HG03442 (cell line): ENCODE data around the gene STARD5.

Experiments used
- ATAC-seq: cut with Tn5 transposase; IDR thresholded peaks from one replicate; pipeline ENCODE4 v1.9.1; 2021; ENCODE audit warnings: mild to moderate bottlenecking, moderate library complexity; ENCODE audit not compliant: unreplicated experiment

The STARD5 gene

DNA sequence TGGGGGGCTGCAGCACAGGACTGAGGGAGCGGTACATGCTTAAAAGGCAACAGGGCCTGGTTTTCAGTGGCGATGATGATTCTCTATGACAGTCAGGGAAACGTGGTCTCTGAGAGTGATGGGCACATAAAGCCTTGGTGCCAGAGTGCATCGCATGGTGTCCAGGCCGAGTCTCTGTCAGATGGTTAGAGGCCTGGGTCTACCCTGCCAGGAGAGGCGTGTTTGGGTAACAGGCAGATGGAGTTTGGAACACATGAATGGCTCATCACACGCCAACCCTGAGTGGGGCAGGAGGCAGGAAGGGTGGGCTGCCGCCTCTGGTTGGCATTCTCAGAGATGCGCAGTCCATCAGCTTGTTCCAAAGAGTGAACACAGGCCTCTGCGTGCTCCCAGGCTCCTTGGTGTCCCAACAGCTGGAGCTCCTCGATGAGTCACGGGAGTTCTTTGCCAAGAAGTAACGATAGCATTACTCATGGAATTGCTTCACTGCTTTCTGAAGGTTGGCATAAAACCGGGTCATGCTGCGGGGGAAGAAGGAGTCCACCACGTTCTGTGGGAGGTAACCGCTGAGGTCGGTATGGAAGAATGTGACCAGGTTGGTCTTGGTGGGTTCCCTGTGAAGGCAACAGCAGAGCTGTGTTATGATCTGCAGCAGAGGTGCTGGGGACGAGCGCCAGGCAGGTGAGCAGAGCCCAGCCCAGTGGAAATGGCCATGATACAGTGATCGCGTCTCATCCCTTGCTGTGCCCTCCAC lies 11.0 kb downstream of the STARD5 start:
- no peak for ATAC-seq

- peak; percentile 58 for ATAC-seq
These were observed 12.0 kb downstream of the STARD5 start for GRCh38 chr15:81311752-81312464.

DNA sequence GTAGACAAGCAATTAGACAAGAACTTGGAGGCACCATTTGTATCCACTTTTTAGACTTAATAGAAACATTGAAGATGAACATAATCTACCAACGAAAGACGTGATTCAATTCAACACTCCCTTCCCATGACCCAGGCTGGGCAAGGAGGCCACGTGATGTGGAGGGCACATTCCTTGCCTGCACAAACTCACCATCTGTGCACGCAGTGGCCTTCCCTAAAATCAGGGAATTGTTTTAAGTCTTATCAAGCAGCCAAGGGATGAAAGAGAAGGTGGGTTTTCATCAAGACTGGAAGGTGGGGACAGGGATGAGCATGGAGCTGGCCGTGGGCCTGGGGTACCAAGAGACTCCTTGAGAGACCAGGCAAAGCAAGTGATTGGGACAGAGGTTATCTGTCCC lies 13.5 kb downstream of the STARD5 start:
- ATAC-seq: no peak

DNA sequence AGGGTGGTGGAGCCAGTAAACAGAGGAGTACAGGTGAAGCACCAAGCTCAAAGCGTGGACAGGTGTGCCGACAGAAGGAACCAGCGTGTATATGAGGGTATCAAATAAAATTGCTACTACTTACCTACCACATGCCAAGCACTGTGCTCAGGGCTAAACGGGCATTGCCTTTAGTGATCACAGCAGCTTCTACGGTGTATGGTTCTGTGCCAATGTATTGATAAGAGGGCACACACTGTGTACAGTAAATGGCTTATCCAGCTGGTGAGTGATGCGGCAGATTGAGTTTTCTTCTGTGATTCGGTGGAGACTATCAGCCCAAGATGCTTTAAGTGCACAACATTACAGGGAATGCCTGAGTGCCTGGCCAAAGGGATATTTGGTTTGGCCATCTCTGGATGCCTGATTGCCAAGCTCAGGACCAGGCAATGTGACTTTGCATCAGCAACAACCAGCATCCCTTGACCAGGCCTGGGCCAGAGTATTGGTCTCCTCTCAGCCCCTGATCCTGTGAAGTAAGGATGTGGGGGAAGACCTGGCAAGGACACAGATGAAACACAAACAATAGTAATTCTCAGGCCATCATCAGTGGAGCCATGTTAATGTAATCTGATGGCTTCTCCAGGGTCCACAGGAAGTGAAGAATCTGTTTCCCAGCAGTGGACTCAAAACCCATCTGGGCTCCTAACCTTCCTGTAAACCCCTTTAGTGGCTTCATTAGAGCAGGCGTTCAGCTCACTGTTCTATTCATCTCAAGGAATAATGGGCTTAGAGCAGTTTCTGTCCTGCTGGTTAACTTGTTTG lies 14.1 kb downstream of the STARD5 start:
- ATAC-seq: no peak

DNA sequence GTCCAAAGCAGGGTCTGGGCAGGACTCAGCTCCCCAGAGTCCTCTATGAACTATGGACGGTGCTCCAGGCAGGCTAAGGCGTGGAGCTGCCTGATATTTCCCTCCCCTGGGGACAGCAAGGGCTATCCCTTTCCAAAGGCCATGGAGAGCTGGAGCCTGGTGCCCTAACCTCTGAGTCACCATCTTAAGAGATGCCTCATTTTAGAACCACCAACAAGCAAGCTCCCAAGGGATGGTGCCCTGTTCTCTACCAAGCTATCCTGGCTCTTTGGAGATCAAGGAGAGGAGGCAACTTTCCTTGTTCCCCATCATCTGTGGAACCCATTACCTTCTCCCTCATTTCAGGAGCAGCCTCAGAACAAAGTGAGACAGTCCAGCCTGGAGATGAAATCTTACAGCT lies 15.7 kb downstream of the STARD5 start:
- no peak for ATAC-seq

DNA sequence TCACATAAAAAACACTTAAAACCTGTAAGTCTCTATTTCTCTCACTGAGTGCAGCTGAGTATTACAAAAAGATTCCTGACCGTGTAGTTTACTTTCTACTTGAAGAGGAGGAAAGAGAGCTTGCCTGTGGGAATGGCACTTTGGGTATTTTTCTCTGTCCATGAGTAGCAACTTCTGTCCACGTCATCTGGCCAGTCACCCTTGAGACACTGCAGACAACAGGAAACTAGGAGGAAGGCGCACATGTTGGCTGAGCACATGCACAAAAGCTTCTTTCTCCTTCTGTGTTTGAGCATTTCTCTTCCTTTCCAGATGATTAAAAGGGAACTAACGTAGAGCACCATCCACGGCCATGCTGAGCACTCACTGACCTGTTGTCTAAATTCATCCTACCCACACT lies 19.7 kb downstream of the STARD5 start:
- no peak for ATAC-seq

DNA sequence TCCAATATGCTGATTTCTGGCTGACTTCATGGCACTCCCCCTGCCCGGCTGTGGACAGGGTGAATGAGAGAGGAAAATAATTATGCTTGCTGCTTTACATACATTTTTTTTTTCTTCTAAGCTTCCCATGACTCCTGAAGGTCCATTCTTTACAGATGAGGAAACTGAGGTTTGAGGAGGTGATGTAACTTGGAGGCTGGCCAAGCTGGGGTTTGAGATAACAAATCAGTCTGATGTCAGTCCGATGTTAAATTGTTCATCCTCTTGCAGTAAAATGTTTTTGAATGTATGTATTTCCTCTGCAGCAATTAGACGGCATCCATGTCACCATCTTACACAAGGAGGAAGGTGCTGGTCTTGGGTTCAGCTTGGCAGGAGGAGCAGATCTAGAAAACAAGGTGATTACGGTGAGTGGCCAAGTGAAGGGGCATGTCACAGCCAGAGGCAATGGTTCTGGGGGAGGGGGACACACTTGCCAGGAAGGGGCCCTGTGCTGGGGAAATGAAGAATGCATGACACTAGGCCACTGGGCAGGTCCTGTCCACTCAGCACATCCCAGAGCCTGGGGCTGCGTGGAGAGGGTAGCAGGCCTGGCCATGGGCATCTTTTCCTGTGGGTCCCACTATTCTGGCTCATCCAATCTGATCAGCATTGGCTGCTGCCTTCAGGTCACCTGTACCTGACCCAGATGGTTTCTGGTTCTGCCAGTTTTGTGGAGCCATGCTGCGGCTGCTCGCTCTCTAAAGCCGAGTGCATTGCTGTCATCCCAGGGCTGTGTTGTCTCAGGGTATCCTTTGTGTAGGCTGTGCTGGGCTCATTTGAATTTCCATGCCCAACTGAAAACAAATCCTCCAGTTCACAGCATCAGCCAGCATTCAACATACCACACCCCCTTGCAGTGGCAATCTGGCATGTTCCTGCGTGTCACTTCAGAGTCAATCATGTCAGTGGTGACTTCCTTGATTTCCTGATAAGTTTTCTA lies 20.4 kb downstream of the STARD5 start:
- no peak for ATAC-seq

DNA sequence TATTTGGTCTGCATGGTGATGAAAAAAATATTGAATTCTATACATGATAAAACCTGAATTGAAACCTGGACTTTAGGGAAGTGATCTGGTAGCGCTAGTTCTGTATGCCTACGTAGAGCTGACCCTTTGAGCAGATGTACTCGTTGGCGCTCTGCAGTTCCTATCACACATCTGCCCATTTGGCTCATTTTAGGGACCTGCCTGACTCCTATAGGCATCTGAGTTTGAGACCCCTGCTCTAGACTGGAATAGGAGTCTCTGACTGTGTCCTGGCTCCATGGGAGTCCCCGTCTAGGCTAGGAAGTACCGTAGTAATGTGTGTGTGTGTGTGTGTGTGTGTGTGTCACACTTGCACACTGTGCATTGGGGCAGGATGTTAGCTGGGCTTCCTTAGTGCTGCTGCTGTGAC lies 21.2 kb downstream of the STARD5 start:
- no peak for ATAC-seq

DNA sequence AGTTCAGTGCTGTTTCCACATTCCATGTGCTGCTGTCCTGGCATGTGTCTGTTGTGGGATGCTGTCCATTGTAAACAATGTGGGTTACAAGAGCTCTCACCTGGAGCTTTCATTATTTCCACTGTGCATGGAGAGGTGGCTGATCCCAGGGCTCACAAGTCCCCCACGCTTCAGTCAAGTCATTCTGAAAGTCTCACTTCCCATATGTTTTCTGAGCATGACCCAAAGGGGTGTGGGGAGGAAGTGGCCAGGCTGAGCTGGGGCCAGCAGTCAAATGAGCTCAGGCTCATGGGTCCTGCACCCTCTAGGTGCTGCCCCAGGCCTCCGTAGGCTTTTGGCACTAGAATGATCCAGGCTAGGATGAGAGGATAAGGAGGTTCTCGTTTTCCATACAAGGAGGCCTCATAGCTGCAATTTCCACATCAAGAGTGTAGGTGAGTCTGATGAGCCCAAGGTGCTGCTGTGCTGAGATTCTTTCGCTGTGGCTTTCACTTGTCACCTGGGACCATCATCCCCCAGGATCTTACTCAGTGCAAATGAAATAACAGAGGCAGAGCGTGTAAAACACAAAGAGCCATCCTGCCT lies 22.0 kb downstream of the STARD5 start:
- peak; percentile 82 for ATAC-seq

DNA sequence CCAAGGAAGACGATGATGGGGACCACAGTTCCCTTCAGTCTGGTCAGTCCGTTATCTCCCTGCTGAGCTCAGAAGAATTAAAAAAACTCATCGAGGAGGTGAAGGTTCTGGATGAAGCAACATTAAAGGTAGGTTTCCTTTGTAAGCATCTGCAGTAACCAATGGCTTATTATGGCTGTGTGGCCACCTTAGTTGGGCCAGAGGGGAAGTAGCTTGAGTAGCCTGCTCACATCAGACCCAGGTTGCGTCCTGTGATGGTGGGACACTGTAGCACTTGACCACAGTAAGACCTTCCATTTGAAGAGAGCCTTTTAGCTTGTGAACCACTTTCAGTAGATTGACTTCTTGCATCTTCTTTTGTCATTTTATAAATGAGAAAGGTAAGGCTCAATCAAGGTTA lies 22.6 kb downstream of the STARD5 start:
- no peak for ATAC-seq

- no peak for ATAC-seq
These were observed 24.2 kb downstream of the STARD5 start for GRCh38 chr15:81299630-81300273.

DNA sequence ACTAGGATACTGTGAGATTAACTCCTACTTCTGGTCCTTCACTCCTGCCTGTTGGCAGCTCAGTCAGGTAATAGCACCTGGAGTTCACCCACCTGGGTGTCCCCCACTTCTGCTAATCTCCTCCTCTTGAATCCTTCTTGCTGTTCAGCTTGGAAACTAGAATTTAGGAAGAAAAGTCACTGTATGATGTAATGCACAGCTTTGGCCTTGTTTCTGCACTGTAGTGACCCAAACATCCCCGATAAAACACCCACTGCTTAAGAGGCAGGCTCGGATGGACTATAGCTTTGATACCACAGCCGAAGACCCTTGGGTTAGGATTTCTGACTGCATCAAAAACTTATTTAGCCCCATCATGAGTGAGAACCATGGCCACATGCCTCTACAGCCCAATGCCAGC lies 24.8 kb downstream of the STARD5 start:
- ATAC-seq: no peak

GRCh38 chr15:81298611-81299010 lies 25.3 kb downstream of the STARD5 start:
- no peak for ATAC-seq

DNA sequence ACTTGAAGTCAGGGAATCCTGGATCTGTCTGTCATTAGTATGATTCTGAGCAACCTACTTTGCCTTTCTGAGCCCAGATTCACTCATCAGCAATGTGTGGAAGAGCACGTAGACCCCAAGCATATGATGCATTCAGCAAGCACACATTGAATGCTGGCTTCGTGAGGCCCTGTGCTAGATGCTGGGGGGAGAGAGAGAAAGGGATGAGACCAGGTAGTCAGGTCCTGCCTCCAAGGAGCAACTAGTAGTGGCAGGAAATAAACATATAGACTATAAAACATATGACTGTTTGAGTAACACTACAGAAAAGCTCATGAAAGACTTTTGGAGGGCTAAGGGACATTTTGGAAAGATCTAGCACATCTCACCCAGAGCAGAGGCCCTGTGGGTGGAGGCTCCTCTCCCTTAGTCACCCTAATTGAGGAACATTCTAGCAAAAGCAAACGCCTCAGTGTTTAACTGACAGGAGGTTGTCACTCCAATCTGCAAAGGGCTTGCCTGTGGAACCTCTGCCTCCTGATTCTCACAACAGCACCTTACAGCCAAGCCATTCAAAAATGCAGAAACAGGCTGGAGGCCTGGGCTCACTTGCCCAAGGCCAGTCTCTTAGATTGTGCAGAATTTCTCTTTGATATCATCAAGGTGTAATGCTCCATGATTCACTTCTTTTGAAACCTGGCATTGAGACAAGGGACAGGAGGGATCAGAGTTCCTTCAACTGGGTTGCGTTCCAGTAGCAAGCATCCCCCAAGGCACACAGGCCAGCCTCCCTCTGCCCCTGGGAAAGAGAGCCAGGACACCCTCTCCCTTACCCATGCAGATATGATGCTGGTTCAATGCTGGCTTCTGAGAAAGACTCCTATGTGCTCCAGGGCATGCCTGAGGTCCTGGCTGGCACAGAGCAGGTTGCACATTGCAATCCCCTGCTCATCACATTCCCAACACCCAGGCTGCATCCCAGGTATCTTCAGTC lies 26.1 kb downstream of the STARD5 start:
- ATAC-seq: no peak

DNA sequence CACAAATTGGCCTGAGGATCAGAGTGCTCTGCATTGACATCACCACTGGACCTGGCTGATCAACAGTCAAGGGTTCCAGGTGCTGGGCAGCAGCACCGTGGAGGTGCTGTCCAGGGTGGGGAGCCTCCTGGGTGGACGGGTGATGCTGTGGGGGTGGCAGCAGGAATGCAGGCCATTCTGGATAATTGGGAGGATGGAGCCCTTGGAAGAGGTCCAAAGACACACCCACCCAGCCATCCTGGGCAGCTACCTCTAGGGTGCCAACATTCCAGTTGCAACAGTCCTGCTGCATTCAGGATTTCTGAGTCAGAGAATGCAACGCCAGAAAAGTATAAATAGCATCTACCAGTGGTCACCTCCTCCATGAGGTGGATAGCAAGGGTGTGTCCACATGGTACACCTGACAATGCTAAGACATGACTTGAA lies 26.8 kb downstream of the STARD5 start:
- ATAC-seq: no peak

- peak; percentile 40 for ATAC-seq
These were observed 27.3 kb downstream of the STARD5 start for GRCh38 chr15:81296673-81297072.

- ATAC-seq: no peak
These were observed 27.8 kb downstream of the STARD5 start for GRCh38 chr15:81296186-81296585.

DNA sequence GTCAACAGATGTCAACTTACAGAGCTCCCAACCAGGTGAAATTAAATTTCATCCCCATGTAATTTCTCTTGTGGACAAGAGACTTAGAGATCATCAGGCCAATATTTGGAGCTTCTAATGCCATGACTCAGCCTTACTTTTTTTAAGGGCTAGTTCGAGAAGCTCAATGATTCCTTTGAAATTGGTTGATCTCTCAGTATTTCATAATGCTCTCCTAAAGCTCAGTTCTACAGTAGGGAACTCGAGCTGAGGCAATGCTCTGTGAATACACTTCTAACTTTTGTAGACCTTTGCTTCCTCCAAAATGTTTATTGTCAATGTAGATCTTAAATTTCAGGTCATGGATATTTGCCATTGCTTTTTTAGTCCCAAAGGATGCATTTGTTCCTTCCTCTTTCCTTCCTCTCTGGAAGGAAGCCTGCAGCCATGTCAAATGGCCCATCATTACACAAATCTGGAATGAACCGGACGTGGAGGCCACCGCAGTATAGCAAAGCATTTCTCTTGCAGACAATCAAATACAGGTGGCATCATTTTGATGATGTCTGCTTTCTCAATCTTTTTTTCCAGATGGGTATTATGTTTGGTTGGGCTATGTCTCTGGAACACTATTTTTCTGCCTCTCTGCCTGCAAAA lies 28.3 kb downstream of the STARD5 start:
- no peak for ATAC-seq
